NCI-H748 (cell line): ENCODE results near the gene SLC7A10.
"Not testable (repeated sequence)": the region's sequence is repeated elsewhere in the genome, so short reads cannot be mapped to it uniquely, and the experiment has no call there.

ENCODE experiments used
- DNase-seq: peaks from one replicate; lab custom pipeline; 2025; ENCODE audit not compliant: unreplicated experiment; lab: John Stamatoyannopoulos, UW

Gene SLC7A10

GRCh38 chr19:33203529-33203928 is 22.1 kb downstream of the SLC7A10 start:
- DNase-seq = no peak

DNA sequence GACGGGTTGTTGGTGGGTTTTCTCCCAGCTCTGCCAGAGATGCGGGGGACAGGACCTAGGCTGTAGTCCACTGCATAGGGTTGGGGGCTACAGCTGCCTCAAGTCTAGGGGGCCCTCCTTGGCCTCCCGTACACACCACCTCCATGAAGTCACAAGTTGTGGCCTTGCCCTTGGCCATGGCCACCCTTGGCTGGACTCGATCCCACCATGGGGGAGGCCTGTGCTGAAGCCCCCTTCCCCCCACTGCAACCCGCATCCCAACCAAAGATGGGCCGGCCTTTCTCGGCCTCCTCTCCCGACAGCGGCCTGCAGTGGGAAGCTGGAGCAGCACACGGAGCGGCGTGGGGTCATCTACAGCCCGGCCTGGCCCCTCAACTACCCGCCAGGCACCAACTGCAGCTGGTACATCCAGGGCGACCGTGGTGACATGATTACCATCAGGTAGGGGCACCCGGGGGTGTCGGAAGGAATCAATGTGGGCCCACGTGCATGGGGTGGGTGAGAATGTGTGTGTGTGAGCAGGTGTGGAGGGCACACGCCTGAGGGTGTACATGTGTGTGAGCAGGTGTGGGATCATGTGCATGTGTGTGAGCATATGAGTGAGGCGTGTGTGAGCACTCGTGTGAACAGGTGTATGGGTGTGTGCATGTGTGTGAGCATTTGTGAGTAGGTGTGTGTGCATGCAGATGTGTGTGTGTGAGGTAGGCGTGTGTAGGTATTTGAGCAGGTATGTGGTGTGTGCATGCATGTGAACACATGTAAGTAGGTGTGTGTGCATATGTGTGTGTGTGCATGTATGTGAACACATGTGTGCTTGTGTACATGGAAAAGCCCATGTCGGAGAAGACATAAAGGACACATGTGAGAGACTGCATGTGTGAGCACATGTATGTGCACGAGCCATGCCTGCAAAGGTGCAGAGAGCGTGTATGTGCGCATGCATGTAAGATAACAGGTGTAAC is 22.8 kb downstream of the SLC7A10 start:
- no peak for DNase-seq

- DNase-seq = no peak
Observed at GRCh38 chr19:33201886-33202545, 23.6 kb downstream of the SLC7A10 start.

DNA sequence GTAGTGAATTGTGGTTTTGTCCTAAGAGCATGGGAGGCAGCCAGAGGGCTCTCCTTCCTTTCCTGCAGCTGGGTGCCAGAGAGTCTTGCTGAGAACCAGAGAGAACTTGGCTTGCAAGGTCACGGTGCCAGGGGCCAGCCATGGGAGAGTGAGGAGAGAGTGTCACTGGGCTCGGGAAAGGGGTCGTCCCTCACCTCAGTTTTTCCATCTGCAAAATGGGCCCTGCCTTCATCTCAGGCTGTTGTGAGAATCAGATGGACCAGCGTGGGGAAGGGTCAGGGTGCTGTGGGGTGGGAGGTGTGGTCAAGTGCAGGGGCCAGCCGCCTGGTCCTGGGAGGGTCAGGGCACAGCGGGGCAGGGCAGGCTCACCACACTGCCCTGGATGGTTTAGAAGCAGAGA is 24.2 kb downstream of the SLC7A10 start:
- no peak for DNase-seq

DNA sequence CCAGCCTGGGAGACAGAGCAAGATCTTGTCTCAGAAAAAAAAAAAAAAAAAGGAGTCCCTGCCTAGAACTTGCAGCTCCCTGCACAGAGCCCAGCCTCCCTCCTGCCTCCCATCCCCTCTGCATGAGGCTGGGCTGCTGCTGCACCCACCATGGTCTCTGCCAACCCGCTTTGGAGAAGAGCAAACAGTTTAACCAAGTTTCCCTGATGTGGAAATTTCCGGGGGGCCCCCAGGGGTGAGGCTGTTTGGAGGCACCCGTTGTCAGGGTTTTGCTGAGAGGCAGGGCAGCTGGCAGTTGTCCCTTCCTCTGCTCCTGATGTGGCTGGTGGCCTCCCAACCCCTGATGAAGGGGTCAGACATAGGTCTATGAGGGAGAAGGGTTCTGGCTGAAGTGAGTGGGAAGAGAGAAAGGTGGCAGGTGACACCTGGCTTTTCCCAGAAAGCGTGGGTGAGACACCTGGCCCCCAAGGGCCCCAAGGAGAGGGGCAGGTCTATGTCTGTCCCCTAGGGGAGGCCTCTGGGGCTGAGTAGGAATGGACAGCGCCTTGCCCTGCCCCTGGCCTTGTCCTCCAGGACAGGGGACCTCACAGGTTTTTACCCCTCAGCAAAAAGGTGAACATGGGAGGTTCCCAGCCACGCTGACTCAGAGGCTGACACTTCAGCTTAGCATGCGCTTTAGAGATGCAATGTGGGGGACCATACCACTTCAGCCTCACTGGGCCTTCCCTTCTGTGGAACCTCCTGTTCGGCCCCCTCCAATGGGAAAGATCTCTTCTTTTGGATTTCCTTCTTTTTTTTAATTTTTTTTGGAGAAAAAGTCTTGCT is 26.0 kb downstream of the SLC7A10 start:
- DNase-seq = no peak

GRCh38 chr19:33198169-33198568 is 27.5 kb downstream of the SLC7A10 start:
- no peak for DNase-seq

DNA sequence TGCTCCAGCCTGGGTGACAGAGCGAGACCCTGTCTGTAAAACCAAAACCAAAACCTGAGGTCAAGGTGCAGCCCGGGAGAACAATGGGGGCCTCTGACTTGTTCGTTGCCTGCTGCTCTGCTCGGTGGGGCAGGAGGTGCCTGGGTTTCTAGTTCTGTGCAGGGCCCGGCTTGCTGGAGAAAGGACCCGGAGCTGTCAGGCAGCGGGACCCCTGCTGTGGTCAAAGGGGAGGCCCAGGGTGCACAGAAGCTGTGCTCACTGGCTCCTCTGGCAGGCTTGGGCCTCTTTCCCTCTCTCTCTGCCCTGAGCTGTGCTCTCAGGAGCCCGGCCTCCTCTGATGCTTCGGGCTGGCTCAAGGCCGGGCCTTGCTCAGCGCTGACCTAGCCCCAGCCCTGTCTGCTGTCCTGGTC is 28.1 kb downstream of the SLC7A10 start:
- no peak for DNase-seq

DNA sequence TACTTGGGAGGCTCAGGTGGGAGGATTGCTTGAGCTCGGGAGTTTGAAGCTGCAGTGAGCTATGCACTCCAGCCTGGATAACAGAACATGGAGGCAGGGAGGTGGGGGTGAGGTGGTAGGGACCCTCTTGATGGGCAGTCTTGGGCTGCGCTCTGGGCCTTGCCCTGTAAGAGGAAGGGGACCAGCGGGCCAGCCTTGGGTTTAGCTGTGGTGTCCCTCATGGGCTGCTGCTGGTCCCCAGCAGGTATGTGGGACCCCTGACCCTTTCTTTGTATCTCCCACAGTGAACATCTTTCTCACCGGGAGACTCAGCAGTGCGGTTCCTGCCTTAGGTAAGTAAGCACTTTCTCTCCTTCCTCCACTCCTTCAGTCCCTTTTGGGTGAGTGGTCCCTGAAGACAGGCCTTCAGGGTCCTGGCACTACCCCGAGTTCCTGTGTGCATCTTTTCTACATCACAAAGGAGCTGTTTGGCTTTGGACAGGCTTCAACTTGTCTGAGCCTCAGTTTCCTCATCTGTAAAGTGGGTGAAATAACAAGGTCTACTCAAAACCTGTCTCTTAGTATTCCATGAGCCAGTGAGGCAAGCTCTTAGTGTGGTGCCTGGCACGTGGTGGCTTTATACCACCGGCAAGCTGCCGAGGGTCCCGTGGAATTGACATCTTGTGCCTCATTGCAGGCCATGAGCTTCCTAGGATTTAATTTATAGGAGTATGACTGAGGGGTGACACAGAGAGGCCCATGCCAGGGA is 29.0 kb downstream of the SLC7A10 start:
- DNase-seq = no peak

DNA sequence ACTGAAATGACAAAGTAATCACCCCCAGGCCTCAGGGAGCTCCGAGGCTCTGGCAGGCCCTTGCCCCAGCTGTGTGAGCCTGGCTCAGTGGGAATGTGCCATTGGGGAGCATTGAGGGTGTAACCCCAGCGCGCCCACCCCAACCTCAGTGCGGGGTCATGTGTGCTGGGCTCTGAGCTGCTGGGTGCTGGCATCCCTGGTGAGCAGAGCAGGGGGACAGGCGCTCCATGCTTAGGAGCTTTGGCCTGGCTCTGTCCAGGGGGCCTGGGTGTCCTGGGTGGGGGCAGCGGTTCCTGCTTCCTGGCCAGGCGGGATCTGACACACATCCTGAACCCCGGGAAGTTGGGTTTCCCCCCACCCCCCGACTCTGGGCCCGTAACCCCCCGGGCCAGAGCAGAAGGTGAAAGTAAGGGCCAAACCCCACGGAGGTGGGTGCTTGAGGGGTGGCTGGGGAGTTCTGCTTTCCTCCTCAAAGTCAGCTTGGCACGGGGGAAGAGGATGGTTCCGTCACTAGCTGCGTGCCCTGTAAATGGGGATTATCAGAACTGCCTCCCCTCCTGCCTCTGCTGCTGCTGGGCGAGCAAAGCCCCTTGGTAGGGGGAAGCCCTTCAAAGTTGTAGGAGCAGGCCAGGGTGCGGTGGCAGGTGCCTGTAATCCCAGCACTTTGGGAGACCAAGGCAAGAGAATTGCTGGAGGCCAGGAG is 29.9 kb downstream of the SLC7A10 start:
- DNase-seq = no peak

- peak; percentile 58 for DNase-seq
Observed at GRCh38 chr19:33194886-33195644, 30.6 kb downstream of the SLC7A10 start.

DNA sequence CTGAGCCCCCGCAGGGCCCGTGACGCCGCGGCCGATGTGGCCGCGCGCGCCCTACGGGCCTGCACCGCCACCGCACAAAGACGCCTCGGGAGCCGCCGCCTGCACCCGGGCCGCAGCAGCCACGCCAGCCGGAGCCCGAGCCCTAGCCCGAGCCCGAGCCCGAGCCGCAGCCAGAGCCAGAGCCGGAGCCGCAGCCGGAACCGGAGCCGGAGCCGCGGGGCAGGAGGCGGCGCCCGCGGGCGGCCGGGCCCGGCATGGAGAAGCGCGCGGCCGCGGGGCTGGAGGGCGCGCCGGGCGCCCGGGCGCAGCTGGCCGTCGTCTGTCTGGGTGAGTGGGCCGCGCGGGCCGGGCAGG is 31.1 kb downstream of the SLC7A10 start:
- DNase-seq = no peak

DNA sequence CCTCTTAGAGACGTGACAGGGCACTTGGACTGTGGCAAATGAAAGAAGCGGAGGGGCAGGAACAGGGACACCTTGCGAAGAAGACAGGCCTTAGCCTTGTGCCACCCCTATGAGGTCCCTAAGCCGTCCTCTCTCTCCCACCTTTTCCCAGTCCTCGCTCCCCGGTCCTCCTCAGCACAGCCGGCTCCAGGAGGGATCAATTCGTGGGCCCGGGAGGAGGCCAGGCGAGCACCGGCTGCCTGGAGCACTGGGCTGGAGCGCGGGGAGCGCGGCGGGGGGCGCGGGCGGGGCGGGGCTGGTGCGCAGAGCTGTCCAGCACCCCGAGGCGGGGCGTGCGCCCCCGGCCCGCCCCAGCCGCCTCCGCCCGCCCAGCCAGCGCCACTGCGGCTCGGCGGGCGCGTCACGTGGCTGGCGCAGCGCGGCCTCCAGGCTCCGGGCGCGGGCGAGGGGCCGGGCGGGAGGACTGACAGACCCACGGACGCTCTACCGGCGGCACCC is 31.7 kb downstream of the SLC7A10 start, which contains the start of gene LRP3:
TSS of gene LRP3 (plus strand) at position 466 of the 498 bp plus-strand sequence. CDS start 456 bp downstream, outside the sequence.
- DNase-seq = peak; percentile 77

- no peak for DNase-seq
Observed at GRCh38 chr19:33193269-33193864, 32.3 kb downstream of the SLC7A10 start.

DNA sequence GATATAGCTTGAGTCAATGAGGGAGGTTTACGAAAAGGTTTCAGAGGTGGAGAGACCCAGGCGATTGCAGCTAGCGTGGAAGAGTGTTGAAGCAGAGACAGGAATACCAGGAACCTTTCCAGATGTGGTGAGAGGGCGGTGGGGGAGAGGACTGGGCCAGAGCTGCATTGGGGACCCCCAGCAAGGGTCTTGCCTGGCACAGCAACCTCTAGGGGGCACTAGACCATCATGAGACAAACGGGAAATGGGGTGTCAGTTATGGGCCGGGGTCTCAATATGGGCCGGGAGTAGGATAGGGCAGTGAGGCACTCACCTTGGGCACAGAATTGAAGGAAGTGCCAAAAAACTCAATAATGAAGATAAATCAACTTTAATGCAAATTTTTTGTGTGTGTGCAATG is 33.6 kb downstream of the SLC7A10 start:
- peak; percentile 30 for DNase-seq

- no peak for DNase-seq
Observed at GRCh38 chr19:33191501-33191900, 34.1 kb downstream of the SLC7A10 start.

GRCh38 chr19:33191092-33191491 is 34.6 kb downstream of the SLC7A10 start:
- not testable (repeated sequence) for DNase-seq

DNA sequence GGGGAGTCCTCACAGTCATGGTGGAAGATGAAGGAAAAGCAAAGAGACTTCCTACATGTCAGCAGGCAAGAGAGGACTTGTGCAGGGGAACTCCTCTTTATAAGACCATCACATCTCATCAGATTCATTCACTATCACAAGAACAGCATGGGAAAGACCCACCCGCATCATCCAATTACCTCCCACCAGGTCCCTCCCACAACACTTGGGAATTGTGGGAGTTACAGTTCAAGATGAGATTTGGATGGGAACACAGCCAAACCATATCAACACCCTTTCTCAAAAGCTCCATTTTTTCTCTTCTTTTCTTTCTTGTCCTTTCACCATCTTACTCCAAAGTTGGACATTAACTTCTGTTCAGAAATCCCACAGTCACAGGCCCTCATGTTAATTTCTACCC is 36.2 kb downstream of the SLC7A10 start:
- no peak for DNase-seq

- DNase-seq = no peak
Observed at GRCh38 chr19:33187183-33187540, 38.5 kb downstream of the SLC7A10 start.
